HG02798 (cell line): Measurements from ENCODE around the gene OSBPL10.
A peak's percentile ranks its signal among the peaks of the same experiment; 100 is the strongest.
"Not testable (repeated sequence)": the region's sequence is repeated elsewhere in the genome, so short reads cannot be mapped to it uniquely, and the experiment has no call there.

Source experiments
- ATAC-seq: cut with Tn5 transposase; IDR thresholded peaks from one replicate; pipeline ENCODE4 v1.9.1; 2021; ENCODE audit warnings: mild to moderate bottlenecking; ENCODE audit not compliant: unreplicated experiment, poor library complexity

The OSBPL10 gene

GRCh38 chr3:31695280-31696008 is 285.6 kb downstream of the OSBPL10 start:
- peak; percentile 74 for ATAC-seq

- no peak for ATAC-seq
These were observed 287.7 kb downstream of the OSBPL10 start for GRCh38 chr3:31693346-31693745.

- ATAC-seq: no peak
These were observed 288.3 kb downstream of the OSBPL10 start for GRCh38 chr3:31692751-31693150.

- ATAC-seq: no peak
These were observed 290.3 kb downstream of the OSBPL10 start for GRCh38 chr3:31690771-31691170.

GRCh38 chr3:31689523-31689922 is 291.5 kb downstream of the OSBPL10 start:
- not testable (repeated sequence) for ATAC-seq

GRCh38 chr3:31688984-31689383 is 292.1 kb downstream of the OSBPL10 start:
- ATAC-seq: no peak

- no peak for ATAC-seq
These were observed 293.9 kb downstream of the OSBPL10 start for GRCh38 chr3:31687020-31687802.

- no peak for ATAC-seq
These were observed 300.8 kb downstream of the OSBPL10 start for GRCh38 chr3:31680072-31680870.

- no peak for ATAC-seq
These were observed 304.5 kb downstream of the OSBPL10 start for GRCh38 chr3:31676556-31676955.

GRCh38 chr3:31673950-31674349 is 307.1 kb downstream of the OSBPL10 start:
- no peak for ATAC-seq

GRCh38 chr3:31671976-31672375 is 309.1 kb downstream of the OSBPL10 start:
- no peak for ATAC-seq

- no peak for ATAC-seq
These were observed 309.6 kb downstream of the OSBPL10 start for GRCh38 chr3:31671451-31671850.

- ATAC-seq: no peak
These were observed 310.3 kb downstream of the OSBPL10 start for GRCh38 chr3:31670722-31671121.

GRCh38 chr3:31670136-31670535 is 310.9 kb downstream of the OSBPL10 start:
- ATAC-seq: no peak

- ATAC-seq: no peak
These were observed 312.8 kb downstream of the OSBPL10 start for GRCh38 chr3:31668242-31668641.

GRCh38 chr3:31667582-31667981 is 313.5 kb downstream of the OSBPL10 start:
- no peak for ATAC-seq

GRCh38 chr3:31664031-31664430 is 317.0 kb downstream of the OSBPL10 start:
- no peak for ATAC-seq

- no peak for ATAC-seq
These were observed 318.9 kb downstream of the OSBPL10 start for GRCh38 chr3:31661993-31662670.

GRCh38 chr3:31661286-31661685 is 319.8 kb downstream of the OSBPL10 start:
- ATAC-seq: no peak

GRCh38 chr3:31659246-31659645 is 321.8 kb downstream of the OSBPL10 start:
- no peak for ATAC-seq
